Measurements from ENCODE around the gene CD68.

DNA sequence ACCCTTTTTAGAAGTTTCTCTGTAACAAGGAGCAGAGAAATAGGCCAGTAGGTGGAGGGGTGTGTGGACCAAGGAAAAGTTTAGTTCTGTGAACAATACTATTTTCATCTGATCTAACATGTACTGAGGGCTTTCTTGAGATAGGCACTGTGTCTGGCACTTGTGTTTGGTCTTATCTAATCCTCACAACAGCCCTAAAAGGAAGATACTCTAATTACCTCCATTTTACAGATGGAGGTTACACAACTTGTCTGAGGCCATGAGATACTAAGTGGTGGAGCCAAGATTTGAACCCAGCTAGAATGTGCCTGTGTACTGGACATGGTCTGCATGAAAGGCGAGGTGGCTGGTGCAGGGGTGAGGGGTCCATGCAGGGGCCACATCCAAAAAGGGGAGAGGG lies 26.1 kb upstream of the CD68 start:
- TF ChIP-seq, protein P1, sequence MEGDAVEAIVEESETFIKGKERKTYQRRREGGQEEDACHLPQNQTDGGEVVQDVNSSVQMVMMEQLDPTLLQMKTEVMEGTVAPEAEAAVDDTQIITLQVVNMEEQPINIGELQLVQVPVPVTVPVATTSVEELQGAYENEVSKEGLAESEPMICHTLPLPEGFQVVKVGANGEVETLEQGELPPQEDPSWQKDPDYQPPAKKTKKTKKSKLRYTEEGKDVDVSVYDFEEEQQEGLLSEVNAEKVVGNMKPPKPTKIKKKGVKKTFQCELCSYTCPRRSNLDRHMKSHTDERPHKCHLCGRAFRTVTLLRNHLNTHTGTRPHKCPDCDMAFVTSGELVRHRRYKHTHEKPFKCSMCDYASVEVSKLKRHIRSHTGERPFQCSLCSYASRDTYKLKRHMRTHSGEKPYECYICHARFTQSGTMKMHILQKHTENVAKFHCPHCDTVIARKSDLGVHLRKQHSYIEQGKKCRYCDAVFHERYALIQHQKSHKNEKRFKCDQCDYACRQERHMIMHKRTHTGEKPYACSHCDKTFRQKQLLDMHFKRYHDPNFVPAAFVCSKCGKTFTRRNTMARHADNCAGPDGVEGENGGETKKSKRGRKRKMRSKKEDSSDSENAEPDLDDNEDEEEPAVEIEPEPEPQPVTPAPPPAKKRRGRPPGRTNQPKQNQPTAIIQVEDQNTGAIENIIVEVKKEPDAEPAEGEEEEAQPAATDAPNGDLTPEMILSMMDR (IDR thresholded peaks at IDR 0.05), result no peak
- TF ChIP-seq, protein P2, sequence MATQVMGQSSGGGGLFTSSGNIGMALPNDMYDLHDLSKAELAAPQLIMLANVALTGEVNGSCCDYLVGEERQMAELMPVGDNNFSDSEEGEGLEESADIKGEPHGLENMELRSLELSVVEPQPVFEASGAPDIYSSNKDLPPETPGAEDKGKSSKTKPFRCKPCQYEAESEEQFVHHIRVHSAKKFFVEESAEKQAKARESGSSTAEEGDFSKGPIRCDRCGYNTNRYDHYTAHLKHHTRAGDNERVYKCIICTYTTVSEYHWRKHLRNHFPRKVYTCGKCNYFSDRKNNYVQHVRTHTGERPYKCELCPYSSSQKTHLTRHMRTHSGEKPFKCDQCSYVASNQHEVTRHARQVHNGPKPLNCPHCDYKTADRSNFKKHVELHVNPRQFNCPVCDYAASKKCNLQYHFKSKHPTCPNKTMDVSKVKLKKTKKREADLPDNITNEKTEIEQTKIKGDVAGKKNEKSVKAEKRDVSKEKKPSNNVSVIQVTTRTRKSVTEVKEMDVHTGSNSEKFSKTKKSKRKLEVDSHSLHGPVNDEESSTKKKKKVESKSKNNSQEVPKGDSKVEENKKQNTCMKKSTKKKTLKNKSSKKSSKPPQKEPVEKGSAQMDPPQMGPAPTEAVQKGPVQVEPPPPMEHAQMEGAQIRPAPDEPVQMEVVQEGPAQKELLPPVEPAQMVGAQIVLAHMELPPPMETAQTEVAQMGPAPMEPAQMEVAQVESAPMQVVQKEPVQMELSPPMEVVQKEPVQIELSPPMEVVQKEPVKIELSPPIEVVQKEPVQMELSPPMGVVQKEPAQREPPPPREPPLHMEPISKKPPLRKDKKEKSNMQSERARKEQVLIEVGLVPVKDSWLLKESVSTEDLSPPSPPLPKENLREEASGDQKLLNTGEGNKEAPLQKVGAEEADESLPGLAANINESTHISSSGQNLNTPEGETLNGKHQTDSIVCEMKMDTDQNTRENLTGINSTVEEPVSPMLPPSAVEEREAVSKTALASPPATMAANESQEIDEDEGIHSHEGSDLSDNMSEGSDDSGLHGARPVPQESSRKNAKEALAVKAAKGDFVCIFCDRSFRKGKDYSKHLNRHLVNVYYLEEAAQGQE (IDR thresholded peaks at IDR 0.05; ENCODE audit: insufficient read depth in 1 of 2, low read depth in 2 of 2, low read length in 1 of 2), result no peak
- TF ChIP-seq TCF7L2 (IDR thresholded peaks at IDR 0.05; ENCODE audit: low read depth, low read length), result no peak

Data from Panc1 (cell line).